Stomach (tissue), 4 donors: ENCODE results near the gene FAM161A.

Experiments
- EP300 ChIP-seq: sonication (generic); formaldehyde crosslinking; IDR thresholded peaks from one replicate; pipeline ENCODE4 v1.6.1; 2017; ENCODE audit warnings: antibody characterized with exemption
- POLR2A ChIP-seq, 4 donors: fragments of 450-650 bp; IDR thresholded peaks; one replicate each; pipeline ENCODE4 v1.6.1; 2016; ENCODE audit warnings: antibody characterized with exemption in 4 of 4, control low read depth in 2 of 4, mild to moderate bottlenecking in 1 of 4, moderate library complexity in 1 of 4
- POLR2AphosphoS5 ChIP-seq, 3 donors: sonication (generic); formaldehyde crosslinking; IDR thresholded peaks; one replicate each; pipeline ENCODE4 v1.6.1; 2016; ENCODE audit warnings: antibody characterized with exemption in 3 of 3
- TF ChIP-seq, protein P1 (sequence below), 7 experiments: fragments of 450-650 bp in 4 of 7; fragments of 200-600 bp in 3 of 7; sonication (generic) in 3 of 7; IDR thresholded peaks; one replicate each; pipeline ENCODE4 v1.5.1; 2016 to 2019; ENCODE audit warnings: antibody characterized with exemption in 7 of 7, control low read depth in 2 of 7, mild to moderate bottlenecking in 1 of 7

DNA sequence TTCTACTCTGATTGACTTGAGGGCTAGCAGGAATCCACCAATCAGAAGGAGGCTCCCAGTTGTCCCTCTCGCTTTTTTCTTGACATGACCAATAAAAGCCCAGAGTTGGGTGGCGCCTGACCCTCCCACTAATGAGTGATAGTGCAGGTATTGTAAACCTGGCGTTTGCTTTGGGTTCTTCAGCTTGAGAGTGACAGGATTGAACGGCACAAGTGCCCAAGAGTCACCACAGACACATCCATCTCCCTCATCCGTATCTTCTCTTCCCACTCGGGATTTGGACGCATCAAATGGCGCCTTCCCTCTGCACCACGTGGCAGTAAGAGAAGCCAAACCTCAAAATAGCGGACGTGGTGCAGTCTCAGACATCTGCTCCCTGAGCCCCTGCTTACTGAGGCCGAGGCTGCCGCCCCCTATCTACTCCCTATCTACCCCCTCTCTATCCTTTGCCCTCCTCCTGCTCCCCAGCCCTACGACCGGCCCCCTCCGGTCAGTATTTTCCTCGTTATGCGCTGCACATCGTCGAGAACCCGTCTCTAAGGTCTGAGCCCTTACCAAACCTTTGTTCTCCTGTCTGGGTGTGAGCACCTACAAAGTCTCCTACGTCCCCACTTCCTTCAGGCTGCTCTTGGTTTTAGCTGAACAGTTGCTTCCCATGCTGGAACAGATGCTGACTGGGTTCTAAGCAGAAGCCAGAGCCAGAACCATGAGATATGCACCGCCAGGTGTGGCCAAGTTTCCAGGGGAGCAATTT, 881 bp upstream of the FAM161A start:
- TF ChIP-seq, protein P1, sequence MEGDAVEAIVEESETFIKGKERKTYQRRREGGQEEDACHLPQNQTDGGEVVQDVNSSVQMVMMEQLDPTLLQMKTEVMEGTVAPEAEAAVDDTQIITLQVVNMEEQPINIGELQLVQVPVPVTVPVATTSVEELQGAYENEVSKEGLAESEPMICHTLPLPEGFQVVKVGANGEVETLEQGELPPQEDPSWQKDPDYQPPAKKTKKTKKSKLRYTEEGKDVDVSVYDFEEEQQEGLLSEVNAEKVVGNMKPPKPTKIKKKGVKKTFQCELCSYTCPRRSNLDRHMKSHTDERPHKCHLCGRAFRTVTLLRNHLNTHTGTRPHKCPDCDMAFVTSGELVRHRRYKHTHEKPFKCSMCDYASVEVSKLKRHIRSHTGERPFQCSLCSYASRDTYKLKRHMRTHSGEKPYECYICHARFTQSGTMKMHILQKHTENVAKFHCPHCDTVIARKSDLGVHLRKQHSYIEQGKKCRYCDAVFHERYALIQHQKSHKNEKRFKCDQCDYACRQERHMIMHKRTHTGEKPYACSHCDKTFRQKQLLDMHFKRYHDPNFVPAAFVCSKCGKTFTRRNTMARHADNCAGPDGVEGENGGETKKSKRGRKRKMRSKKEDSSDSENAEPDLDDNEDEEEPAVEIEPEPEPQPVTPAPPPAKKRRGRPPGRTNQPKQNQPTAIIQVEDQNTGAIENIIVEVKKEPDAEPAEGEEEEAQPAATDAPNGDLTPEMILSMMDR (IDR thresholded peaks at IDR 0.05): no peak
- TF ChIP-seq POLR2A (IDR thresholded peaks at IDR 0.05) (no peak), EP300 (no peak), POLR2AphosphoS5 (IDR thresholded peaks at IDR 0.05) (no peak)
